ENCODE data around the gene SPINK9.

- TF ChIP-seq POLR2A (IDR thresholded peaks at IDR 0.05), result no peak
- TF ChIP-seq, protein P1, sequence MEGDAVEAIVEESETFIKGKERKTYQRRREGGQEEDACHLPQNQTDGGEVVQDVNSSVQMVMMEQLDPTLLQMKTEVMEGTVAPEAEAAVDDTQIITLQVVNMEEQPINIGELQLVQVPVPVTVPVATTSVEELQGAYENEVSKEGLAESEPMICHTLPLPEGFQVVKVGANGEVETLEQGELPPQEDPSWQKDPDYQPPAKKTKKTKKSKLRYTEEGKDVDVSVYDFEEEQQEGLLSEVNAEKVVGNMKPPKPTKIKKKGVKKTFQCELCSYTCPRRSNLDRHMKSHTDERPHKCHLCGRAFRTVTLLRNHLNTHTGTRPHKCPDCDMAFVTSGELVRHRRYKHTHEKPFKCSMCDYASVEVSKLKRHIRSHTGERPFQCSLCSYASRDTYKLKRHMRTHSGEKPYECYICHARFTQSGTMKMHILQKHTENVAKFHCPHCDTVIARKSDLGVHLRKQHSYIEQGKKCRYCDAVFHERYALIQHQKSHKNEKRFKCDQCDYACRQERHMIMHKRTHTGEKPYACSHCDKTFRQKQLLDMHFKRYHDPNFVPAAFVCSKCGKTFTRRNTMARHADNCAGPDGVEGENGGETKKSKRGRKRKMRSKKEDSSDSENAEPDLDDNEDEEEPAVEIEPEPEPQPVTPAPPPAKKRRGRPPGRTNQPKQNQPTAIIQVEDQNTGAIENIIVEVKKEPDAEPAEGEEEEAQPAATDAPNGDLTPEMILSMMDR (IDR thresholded peaks at IDR 0.05 in 4 of 5, conservative IDR thresholded peaks at IDR 0.05 in 1 of 5), result no peak
Observed at GRCh38 chr5:148352696-148353095, 17.3 kb downstream of the SPINK9 start.

Data from gastrocnemius medialis (tissue), 4 donors.